Measurements from ENCODE around the gene COQ8B. TPM values are rescaled to one million over a fixed set of nuclear protein-coding genes. Genes with fewer than 3 reads are reported as not detected.

COQ8B gene
- total RNA-seq, 6 donors from 2014 or later: 46.2 to 142 (median 65.4) TPM

- Histone ChIP-seq H3K9me3 (no peaks in the 10 kb centered on the region), H3K27ac (peak overlapping the region; percentile 73 to 93 (median 91)), H3K36me3 (peaks cover 0 to 40% (median 15%) of the 10 kb centered on the region in 4 donors), H3K4me3 (peak overlapping the region; percentile 59 to 83 (median 76)), H3K27me3 (no peaks in the 10 kb centered on the region), H3K4me1 (peaks cover 17 to 31% (median 23%) of the 10 kb centered on the region in 4 donors)
- ATAC-seq (ENCODE audit: low FRiP score in 2 of 2) (peak; percentile 92), DNase-seq (peak; percentile 96 to 99)
- WGBS, 2 donors: 4% methylated on average over 15 to 34 of the region's 56 CpGs
- TF ChIP-seq POLR2AphosphoS5 (IDR thresholded peaks at IDR 0.05) (peak; percentile 52 to 75), POLR2A (IDR thresholded peaks at IDR 0.05) (peak in 1 of 4 donors; percentile 62), CTCF (IDR thresholded peaks at IDR 0.05) (no peak), EP300 (IDR thresholded peaks at IDR 0.05) (no peak)
These were observed 25.8 kb downstream of the COQ8B start for GRCh38 chr19:40690693-40691420.

DNA sequence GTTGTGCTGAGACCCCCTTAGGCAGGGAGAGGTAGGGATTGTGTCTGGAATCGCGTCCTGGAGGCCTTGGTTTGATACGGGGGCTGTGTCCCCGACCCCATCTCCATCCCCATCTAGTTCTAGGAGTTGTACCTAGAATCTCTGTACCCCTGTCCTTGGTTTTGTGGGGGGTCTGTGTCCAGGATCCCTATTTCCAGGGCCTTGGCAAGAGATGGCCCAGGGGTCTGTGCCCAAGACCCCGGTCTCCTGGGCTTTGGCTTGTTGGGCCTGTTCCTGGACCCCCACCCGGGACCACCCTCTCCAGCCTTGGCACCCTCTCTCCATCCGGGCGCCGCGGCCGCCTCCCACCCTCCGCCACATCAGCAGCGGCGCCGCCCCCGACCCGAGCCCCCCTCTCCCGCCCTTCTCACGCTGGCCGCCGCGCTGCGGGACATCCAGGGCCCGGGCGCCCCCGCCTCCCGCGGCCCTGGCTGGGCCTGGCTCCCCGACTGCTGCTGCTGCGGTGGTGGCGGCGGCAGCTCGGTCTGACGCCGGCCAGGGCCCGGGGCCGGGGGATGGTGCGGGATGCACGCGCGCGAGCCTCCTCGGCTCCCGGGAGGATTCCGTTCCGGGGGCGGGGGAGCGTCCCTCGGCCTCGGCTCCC, 26.5 kb downstream of the COQ8B start, which contains the start of gene NUMBL:
Gene NUMBL, minus strand, starts transcription at position 602 of the 643 bp plus-strand sequence. Its CDS starts 168 bp downstream, at position 434.
- 8 to 15% methylated on average over 7 to 24 of the region's 50 CpGs for WGBS, 2 donors
- H3K36me3 ChIP-seq: peaks cover 0 to 40% (median 9%) of the 10 kb centered on the region in 4 donors
- DNase-seq: no peak
- H3K4me1 ChIP-seq: peaks cover 17 to 31% (median 23%) of the 10 kb centered on the region in 4 donors
- H3K9me3 ChIP-seq: no peaks in the 10 kb centered on the region
- TF ChIP-seq POLR2AphosphoS5 (IDR thresholded peaks at IDR 0.05): no peak
- TF ChIP-seq POLR2A (IDR thresholded peaks at IDR 0.05): peak in 1 of 4 donors; percentile 47
- H3K27ac ChIP-seq: peak within 1 kb of the TSS; percentile 73 to 93 (median 91)
- peak within 1 kb of the TSS; percentile 59 to 83 (median 76) for H3K4me3 ChIP-seq
- no peaks in the 10 kb centered on the region for H3K27me3 ChIP-seq
- ATAC-seq (ENCODE audit: low FRiP score in 2 of 2): no peak

DNA sequence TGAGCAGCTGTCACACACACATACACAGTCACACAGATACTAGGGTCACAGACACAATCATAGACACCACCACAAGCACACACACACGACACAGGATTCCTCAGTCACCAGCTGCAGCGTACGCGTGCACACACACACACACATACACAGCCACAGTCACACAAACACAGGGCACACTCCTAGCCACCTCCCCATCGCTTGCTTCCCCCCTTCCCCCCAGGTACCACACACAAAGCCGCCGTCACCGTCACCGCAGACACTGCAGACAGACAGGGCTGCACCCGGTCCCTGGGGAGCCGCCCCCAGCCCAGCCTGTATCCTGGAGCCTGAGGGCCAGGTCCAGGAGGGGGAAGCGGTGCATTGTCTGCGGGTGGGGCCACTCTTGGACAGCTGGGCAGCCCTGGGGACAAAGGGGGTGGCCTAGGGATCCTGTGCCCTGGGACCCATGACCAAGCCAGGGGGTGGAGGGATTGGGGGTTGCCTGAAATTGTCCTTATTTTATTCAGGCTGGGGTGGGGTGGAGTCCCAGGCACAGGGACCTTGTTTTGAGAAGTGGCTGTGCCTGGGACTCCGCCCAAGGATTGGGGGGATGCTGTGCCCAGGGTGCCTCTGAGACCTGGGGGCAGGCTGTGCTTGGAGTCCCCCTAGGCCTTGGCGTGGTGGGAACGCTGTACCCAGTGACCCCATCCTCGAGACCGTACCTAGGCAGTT, 27.2 kb downstream of the COQ8B start:
- TF ChIP-seq EP300 (IDR thresholded peaks at IDR 0.05) (no peak), CTCF (IDR thresholded peaks at IDR 0.05) (no peak), POLR2A (IDR thresholded peaks at IDR 0.05) (no peak), POLR2AphosphoS5 (IDR thresholded peaks at IDR 0.05) (no peak)
- Histone ChIP-seq H3K4me1 (peaks cover 17 to 31% (median 23%) of the 10 kb centered on the region in 4 donors), H3K4me3 (peak overlapping the region in 3 of 4 donors; percentile 74 to 83 (median 78)), H3K9me3 (no peaks in the 10 kb centered on the region), H3K27me3 (no peaks in the 10 kb centered on the region), H3K36me3 (peaks cover 0 to 36% (median 9%) of the 10 kb centered on the region in 4 donors), H3K27ac (peak overlapping the region; percentile 73 to 91 (median 86))
- ATAC-seq (ENCODE audit: low FRiP score in 2 of 2) (no peak), DNase-seq (peak in 1 of 2 donors; percentile 83)
- WGBS, 2 donors: 56 to 68% methylated on average over 11 to 18 of the region's 18 CpGs

DNA sequence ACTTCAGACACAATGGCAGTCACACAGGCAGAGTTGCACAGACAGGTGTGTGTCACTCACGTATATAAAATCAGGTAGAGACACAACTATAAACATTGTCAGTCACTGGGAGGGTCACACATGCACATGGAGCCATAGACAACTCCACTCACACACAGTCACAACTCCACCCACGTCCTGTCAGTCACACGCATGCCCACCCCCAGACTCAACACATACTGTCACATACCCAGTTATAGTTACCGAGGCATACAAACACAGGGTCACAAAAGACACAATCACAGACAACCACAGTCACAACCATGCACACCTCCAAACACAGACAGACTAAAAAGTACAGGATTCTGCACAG, 27.7 kb downstream of the COQ8B start:
- 80 to 81% methylated on average over 4 of the region's 4 CpGs for WGBS, 2 donors
- ATAC-seq (ENCODE audit: low FRiP score in 2 of 2) (no peak), DNase-seq (no peak)
- H3K36me3 ChIP-seq: peaks cover 0 to 30% (median 6%) of the 10 kb centered on the region in 4 donors
- no peak for TF ChIP-seq EP300 (IDR thresholded peaks at IDR 0.05)
- TF ChIP-seq CTCF (IDR thresholded peaks at IDR 0.05): no peak
- no peak for TF ChIP-seq POLR2AphosphoS5 (IDR thresholded peaks at IDR 0.05)
- TF ChIP-seq POLR2A (IDR thresholded peaks at IDR 0.05): no peak
- H3K27ac ChIP-seq: peak overlapping the region in 2 of 4 donors; percentile 73 to 91
- no peaks in the 10 kb centered on the region for H3K27me3 ChIP-seq
- H3K4me1 ChIP-seq: peaks cover 17 to 31% (median 23%) of the 10 kb centered on the region in 4 donors
- H3K4me3 ChIP-seq: peak overlapping the region in 3 of 4 donors; percentile 74 to 83 (median 78)
- no peaks in the 10 kb centered on the region for H3K9me3 ChIP-seq

Data from upper lobe of left lung (tissue), 6 donors.